Measurements from ENCODE around the gene PROSER3. TPM values are rescaled to one million over a fixed set of nuclear protein-coding genes. Genes with fewer than 3 reads are reported as not detected.

PROSER3 gene
- total and polyA plus RNA-seq, 2 of the 13 experiments (the other 11 are each of a cell fraction or from before 2014, with no cell fraction given), result 5.1 to 5.7 TPM

- no peak for ATAC-seq
- Histone ChIP-seq H2AFZ (ENCODE audit: low read length) (no peak overlapping the region), H3K4me2 (ENCODE audit: low read depth, low read length) (no peak overlapping the region), H4K20me1 (ENCODE audit: insufficient read depth, low read length) (no peaks in the 10 kb centered on the region), H3K9me3 (ENCODE audit: low read length) (no peaks in the 10 kb centered on the region), H3K4me3 (replicated peaks in 1 of 3; ENCODE audit: insufficient read depth in 1 of 3, low read depth in 2 of 3, low read length in 3 of 3) (no peak overlapping the region), H3K27ac (ENCODE audit: extremely low read length, insufficient read depth, low read length) (no peak overlapping the region), H3K27me3 (ENCODE audit: control insufficient read depth in 1 of 2, insufficient read depth in 2 of 2, low read length in 2 of 2) (no peaks in the 10 kb centered on the region), H3K4me1 (ENCODE audit: insufficient read depth, low read length) (peaks cover 36% of the 10 kb centered on the region), H3K79me2 (ENCODE audit: insufficient read depth, low read length) (no peaks in the 10 kb centered on the region), H3K36me3 (replicated peaks in 1 of 2; ENCODE audit: control insufficient read depth in 1 of 2, insufficient read depth in 2 of 2, low read length in 2 of 2) (peaks cover 0 to 2% of the 10 kb centered on the region in 2 experiments; a peak in 2 of 5 replicates), H3K9ac (ENCODE audit: insufficient read depth, low read depth, low read length) (no peak overlapping the region)
- in situ Hi-C loops (cut with HindIII; ENCODE audit: extremely low pct_ligation_motif_present, low pct_unique_long_range_greater_than_20kb) (no loop called here), intact Hi-C loops (cut with micrococcal nuclease; ENCODE audit: unreplicated experiment) (no loop called here)
- BruUV-seq (replicated peaks), result no TSS peak
- CTCF ChIA-PET (ENCODE audit: low intra/inter-chr PET ratio, low total read pairs), result no interaction called here
- no peak for DNase-seq (ENCODE audit: low spot score)
- POLR2A ChIA-PET, result no interaction called here
- FAIRE-seq, result no peak
- 96% methylated on average over 10 of the region's 12 CpGs for WGBS (ENCODE audit: low lambda C conversion rate)
- TF ChIP-seq RNF219 (CRISPR knock-in tag; IDR thresholded peaks at IDR 0.05) (no peak), ZFP41 (CRISPR knock-in tag; IDR thresholded peaks at IDR 0.05; ENCODE audit: borderline replicate concordance) (no peak), ZFYVE20 (CRISPR knock-in tag; IDR thresholded peaks at IDR 0.05; ENCODE audit: borderline replicate concordance, low read depth) (no peak), GMEB2 (CRISPR knock-in tag; IDR thresholded peaks at IDR 0.05; ENCODE audit: low read depth) (no peak), ZNF251 (CRISPR knock-in tag; IDR thresholded peaks at IDR 0.05) (no peak), ATF7-NPFF (CRISPR knock-in tag; IDR thresholded peaks at IDR 0.05; ENCODE audit: low read depth) (no peak), ZNF557 (CRISPR knock-in tag; IDR thresholded peaks at IDR 0.05) (no peak), ZBTB37 (CRISPR knock-in tag; IDR thresholded peaks at IDR 0.05) (no peak), RXRB (CRISPR knock-in tag; IDR thresholded peaks at IDR 0.05; ENCODE audit: borderline replicate concordance) (no peak), MED13 (CRISPR knock-in tag; IDR thresholded peaks at IDR 0.05) (no peak), MED1 (CRISPR knock-in tag; IDR thresholded peaks at IDR 0.05) (no peak), KLF15 (CRISPR knock-in tag; IDR thresholded peaks at IDR 0.05; ENCODE audit: borderline replicate concordance) (no peak), ZNF790 (CRISPR knock-in tag; IDR thresholded peaks at IDR 0.05; ENCODE audit: borderline replicate concordance) (no peak), ZNF292 (CRISPR knock-in tag; IDR thresholded peaks at IDR 0.05; ENCODE audit: borderline replicate concordance, low read depth) (no peak), ZBTB21 (CRISPR knock-in tag; IDR thresholded peaks at IDR 0.05) (no peak), SMC3 (IDR thresholded peaks at IDR 0.05; ENCODE audit: low read length) (no peak), ZNF674 (CRISPR knock-in tag; IDR thresholded peaks at IDR 0.05; ENCODE audit: low read depth) (no peak)
Measured at GRCh38 chr19:35782589-35782988, 24.6 kb downstream of the PROSER3 start.

All from HepG2 (cell line).